ENCODE results near the gene LGALS1.
"Not testable (repeated sequence)": the region's sequence is repeated elsewhere in the genome, so short reads cannot be mapped to it uniquely, and the experiment has no call there.

Gene LGALS1

DNA sequence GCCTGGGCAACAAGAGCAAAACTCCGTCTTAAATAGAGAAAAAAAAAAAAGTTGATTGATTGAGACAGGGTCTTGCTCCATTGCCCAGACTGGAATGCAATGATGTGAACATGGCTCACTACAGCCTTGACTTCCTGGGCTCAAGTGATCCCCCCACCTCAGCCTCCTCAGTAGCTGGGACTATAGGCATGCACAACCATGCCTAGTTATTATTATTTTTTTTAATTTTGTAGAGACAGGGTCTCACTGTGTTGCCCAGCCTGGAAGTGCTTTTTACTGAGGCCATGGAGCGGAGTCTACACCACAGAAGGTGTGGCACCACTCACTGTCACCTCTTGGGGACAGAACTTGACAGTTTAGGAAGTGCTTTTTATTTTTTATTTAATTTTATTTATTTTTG, 39.2 kb downstream of the LGALS1 start:
- Histone ChIP-seq H3K9me3 (ENCODE audit: insufficient read depth, low read depth, low read length) (no peaks in the 10 kb centered on the region), H3K4me1 (ENCODE audit: insufficient read depth, low read length) (no peaks in the 10 kb centered on the region), H3K27ac (ENCODE audit: low read depth, low read length) (no peak overlapping the region), H3K9ac (ENCODE audit: low read depth, low read length) (no peak overlapping the region), H3K4me3 (ENCODE audit: low read length) (no peak overlapping the region), H3K27me3 (ENCODE audit: insufficient read depth, low read length) (no peaks in the 10 kb centered on the region), H3K36me3 (ENCODE audit: insufficient read depth, low read length) (peaks cover 54% of the 10 kb centered on the region)
- WGBS, result 98% methylated on average over 2 of the region's 2 CpGs

DNA sequence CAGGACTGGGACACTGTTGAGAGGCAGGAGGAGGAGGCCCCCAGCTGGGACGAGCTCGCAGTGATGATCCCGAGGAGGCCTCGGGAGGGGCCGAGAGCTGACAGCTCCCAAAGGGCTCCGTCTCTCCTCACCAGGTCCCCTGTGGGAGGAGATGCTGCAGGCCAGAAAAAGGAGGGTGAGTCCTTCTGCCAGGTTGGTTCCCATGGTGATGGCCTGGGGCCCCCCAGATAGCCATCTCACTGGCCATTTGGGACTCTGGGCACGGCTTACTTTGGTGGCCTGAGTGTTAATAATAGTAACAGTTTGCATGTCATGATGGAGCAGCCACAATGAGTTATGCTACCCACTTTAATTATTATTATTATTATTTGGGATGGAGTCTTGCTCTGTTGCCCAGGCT, 40.3 kb downstream of the LGALS1 start:
- peaks cover 47% of the 10 kb centered on the region for H3K36me3 ChIP-seq (ENCODE audit: insufficient read depth, low read length)
- no peaks in the 10 kb centered on the region for H3K4me1 ChIP-seq (ENCODE audit: insufficient read depth, low read length)
- no peak overlapping the region for H3K9ac ChIP-seq (ENCODE audit: low read depth, low read length)
- H3K27me3 ChIP-seq (ENCODE audit: insufficient read depth, low read length), result no peaks in the 10 kb centered on the region
- H3K27ac ChIP-seq (ENCODE audit: low read depth, low read length), result no peak overlapping the region
- H3K4me3 ChIP-seq (ENCODE audit: low read length), result no peak overlapping the region
- WGBS, result 90% methylated on average over 7 of the region's 7 CpGs
- no peaks in the 10 kb centered on the region for H3K9me3 ChIP-seq (ENCODE audit: insufficient read depth, low read depth, low read length)

DNA sequence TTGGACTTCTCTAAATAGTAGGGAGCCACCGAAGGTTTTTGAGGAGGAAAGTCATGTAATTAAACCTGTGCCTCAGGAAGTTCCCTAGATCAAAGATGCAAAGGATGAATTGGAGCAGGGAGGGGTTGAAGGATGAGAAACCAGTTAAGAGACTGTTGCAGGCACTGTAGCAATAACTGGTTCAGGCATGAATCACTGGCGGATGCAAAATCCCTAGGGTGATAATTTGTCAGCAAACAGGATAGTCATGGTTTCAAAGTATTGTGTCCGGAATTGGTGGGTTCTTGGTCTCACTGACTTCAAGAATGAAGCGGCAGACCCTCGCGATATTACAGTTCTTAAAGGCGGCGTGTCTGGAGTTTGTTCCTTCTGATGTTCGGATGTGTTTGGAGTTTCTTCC, 41.3 kb downstream of the LGALS1 start:
- Histone ChIP-seq H3K27ac (ENCODE audit: low read depth, low read length) (no peak overlapping the region), H3K27me3 (ENCODE audit: insufficient read depth, low read length) (no peaks in the 10 kb centered on the region)

DNA sequence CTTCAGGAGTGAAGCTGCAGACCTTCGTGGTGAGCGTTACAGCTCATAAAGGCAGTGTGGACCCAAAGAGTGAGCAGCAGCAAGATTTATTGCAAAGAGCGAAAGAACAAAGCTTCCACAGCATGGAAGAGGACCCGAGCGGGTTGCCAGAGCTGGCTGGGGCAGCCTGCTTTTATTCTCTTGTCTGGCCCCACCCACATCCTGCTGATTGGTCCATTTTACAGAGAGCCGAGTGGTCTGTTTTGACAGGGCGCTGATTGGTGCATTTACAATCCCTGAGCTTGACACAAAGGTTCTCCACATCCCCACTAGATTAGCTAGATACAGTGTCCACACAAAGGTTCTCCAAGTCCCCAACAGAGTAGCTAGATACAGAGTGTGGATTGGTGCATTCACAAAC, 41.8 kb downstream of the LGALS1 start:
- H3K4me3 ChIP-seq (ENCODE audit: low read length), result not testable (repeated sequence)

More for the DNA sequence above, 41.3 kb downstream of the LGALS1 start:
- Histone ChIP-seq H3K36me3 (ENCODE audit: insufficient read depth, low read length) (peaks cover 45% of the 10 kb centered on the region), H3K4me3 (ENCODE audit: low read length) (no peak overlapping the region), H3K9ac (ENCODE audit: low read depth, low read length) (no peak overlapping the region), H3K4me1 (ENCODE audit: insufficient read depth, low read length) (no peaks in the 10 kb centered on the region), H3K9me3 (ENCODE audit: insufficient read depth, low read depth, low read length) (no peaks in the 10 kb centered on the region)
- WGBS, result 96% methylated on average over 9 of the region's 9 CpGs

DNA sequence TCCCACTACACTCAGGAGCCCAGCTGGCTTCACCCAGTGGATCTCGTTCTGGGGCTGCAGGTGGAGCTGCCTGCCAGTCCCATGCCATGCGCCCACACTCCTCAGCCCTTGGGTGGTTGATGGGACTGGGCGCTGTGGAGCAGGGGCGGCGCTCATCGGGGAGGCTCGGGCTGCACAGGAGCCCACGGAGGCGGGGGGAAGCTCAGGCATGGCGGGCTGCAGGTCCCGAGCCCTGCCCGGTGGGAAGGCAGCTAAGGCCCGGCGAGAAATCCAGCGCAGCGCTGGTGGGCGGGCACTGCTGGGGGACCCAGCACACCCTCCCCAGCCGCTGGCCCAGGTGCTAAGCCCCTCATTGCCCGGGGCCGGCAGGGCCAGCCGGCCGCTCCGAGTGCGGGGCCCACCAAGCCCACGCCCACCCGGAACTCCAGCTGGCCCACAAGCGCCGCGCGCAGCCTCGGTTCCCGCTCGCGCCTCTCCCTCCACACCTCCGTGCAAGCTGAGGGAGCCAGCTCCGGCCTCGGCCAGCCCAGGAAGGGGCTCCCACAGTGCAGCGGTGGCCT, 42.4 kb downstream of the LGALS1 start:
- WGBS, result 92% methylated on average over 38 of the region's 38 CpGs
- H3K9ac ChIP-seq (ENCODE audit: low read depth, low read length); H3K4me3 ChIP-seq (ENCODE audit: low read length); H3K9me3 ChIP-seq (ENCODE audit: insufficient read depth, low read depth, low read length); H3K27me3 ChIP-seq (ENCODE audit: insufficient read depth, low read length); H3K27ac ChIP-seq (ENCODE audit: low read depth, low read length); H3K4me1 ChIP-seq (ENCODE audit: insufficient read depth, low read length): not testable (repeated sequence)
- peaks cover 47% of the 10 kb centered on the region for H3K36me3 ChIP-seq (ENCODE audit: insufficient read depth, low read length)

More for the DNA sequence above, 41.8 kb downstream of the LGALS1 start:
- H3K9ac ChIP-seq (ENCODE audit: low read depth, low read length); H3K4me1 ChIP-seq (ENCODE audit: insufficient read depth, low read length); H3K9me3 ChIP-seq (ENCODE audit: insufficient read depth, low read depth, low read length); H3K27ac ChIP-seq (ENCODE audit: low read depth, low read length); H3K27me3 ChIP-seq (ENCODE audit: insufficient read depth, low read length): not testable (repeated sequence)
- peaks cover 45% of the 10 kb centered on the region for H3K36me3 ChIP-seq (ENCODE audit: insufficient read depth, low read length)
- WGBS, result 93% methylated on average over 7 of the region's 7 CpGs

DNA sequence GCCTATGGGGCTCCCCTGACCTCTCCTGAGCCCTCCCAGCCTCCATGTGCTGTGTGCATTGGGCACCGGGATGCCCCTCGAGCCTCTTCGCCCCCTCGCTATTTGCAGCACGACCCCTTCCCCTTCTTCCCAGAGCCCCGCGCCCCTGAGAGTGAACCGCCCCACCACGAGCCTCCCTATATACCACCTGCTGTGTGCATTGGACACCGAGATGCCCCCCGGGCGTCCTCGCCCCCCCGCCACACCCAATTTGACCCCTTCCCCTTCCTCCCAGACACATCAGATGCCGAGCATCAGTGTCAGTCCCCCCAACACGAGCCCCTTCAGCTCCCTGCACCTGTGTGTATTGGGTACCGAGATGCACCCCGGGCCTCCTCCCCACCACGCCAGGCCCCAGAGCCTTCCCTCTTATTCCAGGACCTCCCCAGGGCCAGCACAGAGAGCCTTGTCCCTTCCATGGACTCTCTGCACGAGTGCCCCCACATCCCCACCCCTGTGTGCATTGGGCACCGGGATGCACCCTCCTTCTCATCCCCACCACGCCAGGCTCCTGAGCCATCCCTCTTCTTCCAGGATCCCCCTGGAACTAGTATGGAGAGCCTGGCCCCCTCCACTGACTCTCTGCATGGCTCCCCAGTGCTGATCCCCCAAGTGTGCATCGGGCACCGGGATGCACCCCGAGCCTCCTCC, 50.3 kb downstream of the LGALS1 start:
- H3K4me3 ChIP-seq (ENCODE audit: low read length), result no peak overlapping the region
- no peak overlapping the region for H3K9ac ChIP-seq (ENCODE audit: low read depth, low read length)
- H3K27me3 ChIP-seq (ENCODE audit: insufficient read depth, low read length), result no peaks in the 10 kb centered on the region
- WGBS, result 95% methylated on average over 25 of the region's 25 CpGs
- peaks cover 45% of the 10 kb centered on the region for H3K36me3 ChIP-seq (ENCODE audit: insufficient read depth, low read length)
- no peak overlapping the region for H3K27ac ChIP-seq (ENCODE audit: low read depth, low read length)
- no peaks in the 10 kb centered on the region for H3K4me1 ChIP-seq (ENCODE audit: insufficient read depth, low read length)
- H3K9me3 ChIP-seq (ENCODE audit: insufficient read depth, low read depth, low read length), result no peaks in the 10 kb centered on the region

DNA sequence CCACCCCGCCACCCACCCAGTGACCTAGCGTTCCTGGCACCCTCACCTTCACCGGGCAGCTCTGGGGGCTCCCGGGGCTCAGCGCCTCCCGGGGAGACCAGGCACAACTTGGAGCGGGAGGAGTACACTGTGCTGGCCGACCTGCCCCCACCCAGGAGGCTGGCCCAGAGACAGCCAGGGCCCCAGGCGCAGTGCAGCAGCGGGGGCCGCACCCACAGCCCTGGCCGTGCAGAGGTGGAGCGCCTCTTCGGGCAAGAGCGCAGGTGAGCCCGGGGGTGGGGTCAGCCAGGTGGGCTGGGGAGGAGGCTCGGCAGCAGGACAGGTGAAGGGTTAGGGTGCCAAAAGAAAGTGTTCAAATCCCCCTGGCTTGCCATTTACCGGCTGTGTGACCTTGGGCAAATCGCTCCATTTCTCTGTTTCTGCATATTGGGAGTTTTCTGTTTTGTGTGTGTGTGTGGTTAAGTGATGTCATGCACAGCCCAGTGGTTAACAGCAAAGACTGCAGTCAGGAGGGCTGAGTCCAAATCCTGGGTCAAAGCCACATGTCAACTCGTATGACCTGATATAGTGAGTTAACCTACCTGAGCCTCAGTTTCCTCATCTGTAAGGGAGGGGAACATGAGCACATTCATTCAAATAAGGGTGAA, 50.9 kb downstream of the LGALS1 start:
- WGBS, result 92% methylated on average over 20 of the region's 20 CpGs
- no peaks in the 10 kb centered on the region for H3K4me1 ChIP-seq (ENCODE audit: insufficient read depth, low read length)
- H3K9ac ChIP-seq (ENCODE audit: low read depth, low read length), result no peak overlapping the region

DNA sequence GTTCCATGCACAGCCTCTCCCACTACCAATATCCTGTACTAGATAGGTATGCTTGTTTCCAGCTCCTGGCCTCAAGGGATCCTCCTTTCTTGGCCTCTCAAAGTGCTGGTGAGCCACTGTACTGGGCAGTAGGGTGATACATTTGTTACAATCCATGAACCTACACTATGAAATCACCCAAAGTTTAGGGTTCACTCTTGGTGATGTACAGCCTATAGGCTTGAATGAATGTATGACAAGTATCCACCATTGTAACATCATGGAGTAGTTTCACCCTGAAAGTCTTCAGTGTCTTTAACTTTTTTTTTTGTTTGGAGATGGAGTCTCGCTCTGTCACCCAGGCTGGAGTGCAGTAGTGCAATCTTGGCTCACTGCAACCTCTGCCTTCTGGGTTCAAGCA, 53.2 kb downstream of the LGALS1 start:
- H3K27me3 ChIP-seq (ENCODE audit: insufficient read depth, low read length), result no peaks in the 10 kb centered on the region; the same call in 1 of the 2 replicates
- H3K9me3 ChIP-seq (ENCODE audit: insufficient read depth, low read depth, low read length), result no peaks in the 10 kb centered on the region
- no peak overlapping the region for H3K4me3 ChIP-seq (ENCODE audit: low read length)
- H3K27ac ChIP-seq (ENCODE audit: low read depth, low read length), result no peak overlapping the region
- no peak overlapping the region for H3K9ac ChIP-seq (ENCODE audit: low read depth, low read length)
- WGBS, result 88% methylated on average over 1 of the region's 1 CpG
- no peaks in the 10 kb centered on the region for H3K4me1 ChIP-seq (ENCODE audit: insufficient read depth, low read length)
- H3K36me3 ChIP-seq (ENCODE audit: insufficient read depth, low read length), result peaks cover 27% of the 10 kb centered on the region

More for the DNA sequence above, 50.9 kb downstream of the LGALS1 start:
- peaks cover 45% of the 10 kb centered on the region for H3K36me3 ChIP-seq (ENCODE audit: insufficient read depth, low read length)
- H3K4me3 ChIP-seq (ENCODE audit: low read length), result no peak overlapping the region
- no peaks in the 10 kb centered on the region for H3K27me3 ChIP-seq (ENCODE audit: insufficient read depth, low read length)
- H3K9me3 ChIP-seq (ENCODE audit: insufficient read depth, low read depth, low read length), result no peaks in the 10 kb centered on the region
- no peak overlapping the region for H3K27ac ChIP-seq (ENCODE audit: low read depth, low read length)

Data from HUES64 (cell line).